ENCODE results near the gene PPP6C. TPM values are rescaled to one million over a fixed set of nuclear protein-coding genes. Genes with fewer than 3 reads are reported as not detected.
"Not testable (repeated sequence)": the region's sequence is repeated elsewhere in the genome, so short reads cannot be mapped to it uniquely, and the experiment has no call there.

Gene PPP6C
- total and polyA plus RNA-seq, 2 donors, result 19.9 to 20.8 TPM

GRCh38 chr9:125119643-125120286 is 69.8 kb downstream of the PPP6C start:
- H3K4me1 ChIP-seq (ENCODE audit: insufficient read depth), result no peaks in the 10 kb centered on the region
- no peak overlapping the region for H3K4me3 ChIP-seq (ENCODE audit: low read depth, low read length)
- no peaks in the 10 kb centered on the region for H3K36me3 ChIP-seq (ENCODE audit: insufficient read depth)
- DNase-seq (ENCODE audit: extremely low spot score), result no peak
- no peak overlapping the region for H3K27ac ChIP-seq (ENCODE audit: low read depth)
- WGBS, result 56% methylated on average over 4 of the region's 4 CpGs

GRCh38 chr9:125118696-125119095 is 70.9 kb downstream of the PPP6C start:
- not testable (repeated sequence) for H3K27ac ChIP-seq (ENCODE audit: low read depth); H3K4me3 ChIP-seq (ENCODE audit: low read depth, low read length); H3K36me3 ChIP-seq (ENCODE audit: insufficient read depth); DNase-seq (ENCODE audit: extremely low spot score); H3K4me1 ChIP-seq (ENCODE audit: insufficient read depth)
- 98% methylated on average over 2 of the region's 2 CpGs for WGBS

- H3K4me1 ChIP-seq (ENCODE audit: insufficient read depth); H3K36me3 ChIP-seq (ENCODE audit: insufficient read depth); DNase-seq (ENCODE audit: extremely low spot score); H3K27ac ChIP-seq (ENCODE audit: low read depth); H3K4me3 ChIP-seq (ENCODE audit: low read depth, low read length): not testable (repeated sequence)
- WGBS, result 100% methylated on average over 4 of the region's 4 CpGs
Measured at GRCh38 chr9:125114503-125114902, 75.1 kb downstream of the PPP6C start.

- no peak overlapping the region for H3K4me3 ChIP-seq (ENCODE audit: low read depth, low read length)
- no peak for DNase-seq (ENCODE audit: extremely low spot score)
- 95% methylated on average over 2 of the region's 2 CpGs for WGBS
- H3K4me1 ChIP-seq (ENCODE audit: insufficient read depth), result no peaks in the 10 kb centered on the region
- no peaks in the 10 kb centered on the region for H3K36me3 ChIP-seq (ENCODE audit: insufficient read depth)
- H3K27ac ChIP-seq (ENCODE audit: low read depth), result no peak overlapping the region
Measured at GRCh38 chr9:125110464-125110863, 79.1 kb downstream of the PPP6C start.

GRCh38 chr9:125108541-125108940 is 81.1 kb downstream of the PPP6C start:
- DNase-seq (ENCODE audit: extremely low spot score); H3K4me3 ChIP-seq (ENCODE audit: low read depth, low read length); H3K27ac ChIP-seq (ENCODE audit: low read depth); H3K4me1 ChIP-seq (ENCODE audit: insufficient read depth); H3K36me3 ChIP-seq (ENCODE audit: insufficient read depth): not testable (repeated sequence)
- WGBS, result 96% methylated on average over 26 of the region's 33 CpGs

- Histone ChIP-seq H3K4me1 (ENCODE audit: insufficient read depth) (no peaks in the 10 kb centered on the region), H3K4me3 (ENCODE audit: low read depth, low read length) (no peak overlapping the region), H3K27ac (ENCODE audit: low read depth) (no peak overlapping the region), H3K36me3 (ENCODE audit: insufficient read depth) (no peaks in the 10 kb centered on the region)
- no peak for DNase-seq (ENCODE audit: extremely low spot score)
Measured at GRCh38 chr9:125106285-125106893, 83.2 kb downstream of the PPP6C start.

- Histone ChIP-seq H3K4me1 (ENCODE audit: insufficient read depth) (no peaks in the 10 kb centered on the region), H3K27ac (ENCODE audit: low read depth) (no peak overlapping the region), H3K4me3 (ENCODE audit: low read depth, low read length) (no peak overlapping the region), H3K36me3 (ENCODE audit: insufficient read depth) (no peaks in the 10 kb centered on the region)
- no peak for DNase-seq (ENCODE audit: extremely low spot score)
- WGBS, result 69% methylated on average over 3 of the region's 3 CpGs
Measured at GRCh38 chr9:125103770-125104460, 85.7 kb downstream of the PPP6C start.

- WGBS, result 97% methylated on average over 1 of the region's 1 CpG
- DNase-seq (ENCODE audit: extremely low spot score), result no peak
- Histone ChIP-seq H3K36me3 (ENCODE audit: insufficient read depth) (no peaks in the 10 kb centered on the region), H3K4me1 (ENCODE audit: insufficient read depth) (no peaks in the 10 kb centered on the region), H3K4me3 (ENCODE audit: low read depth, low read length) (no peak overlapping the region), H3K27ac (ENCODE audit: low read depth) (no peak overlapping the region)
Measured at GRCh38 chr9:125103021-125103420, 86.6 kb downstream of the PPP6C start.

- DNase-seq (ENCODE audit: extremely low spot score), result no peak
- Histone ChIP-seq H3K36me3 (ENCODE audit: insufficient read depth) (no peaks in the 10 kb centered on the region), H3K4me1 (ENCODE audit: insufficient read depth) (no peaks in the 10 kb centered on the region), H3K27ac (ENCODE audit: low read depth) (no peak overlapping the region), H3K4me3 (ENCODE audit: low read depth, low read length) (no peak overlapping the region)
- 89% methylated on average over 4 of the region's 4 CpGs for WGBS
Measured at GRCh38 chr9:125100822-125101221, 88.8 kb downstream of the PPP6C start.

- no peak overlapping the region for H3K27ac ChIP-seq (ENCODE audit: low read depth)
- DNase-seq (ENCODE audit: extremely low spot score), result no peak
- H3K4me1 ChIP-seq (ENCODE audit: insufficient read depth), result no peaks in the 10 kb centered on the region
- 83% methylated on average over 3 of the region's 3 CpGs for WGBS
- H3K4me3 ChIP-seq (ENCODE audit: low read depth, low read length), result peak overlapping the region; percentile 3
- no peaks in the 10 kb centered on the region for H3K36me3 ChIP-seq (ENCODE audit: insufficient read depth)
Measured at GRCh38 chr9:125099816-125100215, 89.8 kb downstream of the PPP6C start.

Other genes starting within 250 kb of the PPP6C start
- gene GOLGA1, start 248.7 kb downstream of the PPP6C start, total RNA-seq, result 17.7 TPM
- 14.2 TPM for gene GOLGA1, start 248.7 kb downstream of the PPP6C start, polyA plus RNA-seq
- 25.1 TPM for gene SCAI, start 46.3 kb downstream of the PPP6C start, total RNA-seq
- 1.8 TPM for gene SCAI, start 46.3 kb downstream of the PPP6C start, polyA plus RNA-seq
- 17.5 TPM for gene RABEPK, start 10.7 kb upstream of the PPP6C start, total RNA-seq
- 24.4 TPM for gene RABEPK, start 10.7 kb upstream of the PPP6C start, polyA plus RNA-seq
- gene HSPA5, start 51.5 kb upstream of the PPP6C start, total RNA-seq, result 74.0 TPM
- gene HSPA5, start 51.5 kb upstream of the PPP6C start, polyA plus RNA-seq, result 132 TPM
- gene GAPVD1, start 72.0 kb upstream of the PPP6C start, total RNA-seq, result 77.6 TPM
- 14.2 TPM for gene GAPVD1, start 72.0 kb upstream of the PPP6C start, polyA plus RNA-seq

Data from urinary bladder (tissue), 4 donors.